ENCODE data around the gene PHLDA3. TPM values are rescaled to one million over a fixed set of nuclear protein-coding genes. Genes with fewer than 3 reads are reported as not detected.

The PHLDA3 gene
- polyA plus RNA-seq, 1 donor from 2014 or later = 35.1 TPM

DNA sequence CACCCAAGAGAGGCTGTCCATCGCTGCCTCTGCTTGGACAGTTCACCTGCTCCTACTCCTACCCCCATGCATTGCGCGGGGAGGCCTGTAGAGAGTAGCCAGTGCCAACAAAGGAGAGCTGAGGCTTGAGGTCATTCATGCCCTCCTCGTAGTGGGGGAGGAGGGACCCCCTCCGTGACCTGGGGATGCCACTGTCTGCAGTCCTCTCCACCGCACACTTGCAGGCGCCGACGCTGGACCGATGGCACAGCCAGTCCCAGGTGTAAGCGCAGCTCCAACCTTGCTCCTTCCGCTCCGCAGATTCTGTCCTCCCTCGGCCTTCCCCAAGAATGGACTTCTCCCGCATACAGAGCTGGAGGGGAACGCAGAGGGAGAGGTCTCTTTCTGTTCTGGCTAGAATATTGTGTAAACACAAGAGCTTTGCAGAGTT lies 672 bp upstream of the PHLDA3 start:
- H3K27ac ChIP-seq (ENCODE audit: low read length) = peak overlapping the region; percentile 77
- H3K27me3 ChIP-seq (ENCODE audit: insufficient read depth, low read depth, low read length) = no peaks in the 10 kb centered on the region
- H3K4me3 ChIP-seq (ENCODE audit: low read length) = peak overlapping the region; percentile 94
- no peak overlapping the region for H2AFZ ChIP-seq (ENCODE audit: low read depth, low read length)
- peaks cover 10% of the 10 kb centered on the region for H3K79me2 ChIP-seq (replicated peaks; ENCODE audit: insufficient read depth, low read length)
- H3F3A ChIP-seq (ENCODE audit: insufficient read depth, low read length, poor library complexity, severe bottlenecking) = no peaks in the 10 kb centered on the region
- no peaks in the 10 kb centered on the region for H3K9me3 ChIP-seq (ENCODE audit: low read length)
- peak overlapping the region; percentile 89 for H3K9ac ChIP-seq (ENCODE audit: low read length)
- no peaks in the 10 kb centered on the region for H3K36me3 ChIP-seq (ENCODE audit: insufficient read depth, low read length)
- H4K20me1 ChIP-seq (ENCODE audit: insufficient read depth) = no peaks in the 10 kb centered on the region
- H3K4me2 ChIP-seq (ENCODE audit: low read length) = peak overlapping the region; percentile 23
- no peaks in the 10 kb centered on the region for H3K9me2 ChIP-seq (ENCODE audit: insufficient read depth, low read length)
- TF ChIP-seq TAF1 (IDR thresholded peaks at IDR 0.05; ENCODE audit: low read depth) = no peak
- no peak for TF ChIP-seq RAD21 (conservative IDR thresholded peaks at IDR 0.05)
- TF ChIP-seq, protein P1, sequence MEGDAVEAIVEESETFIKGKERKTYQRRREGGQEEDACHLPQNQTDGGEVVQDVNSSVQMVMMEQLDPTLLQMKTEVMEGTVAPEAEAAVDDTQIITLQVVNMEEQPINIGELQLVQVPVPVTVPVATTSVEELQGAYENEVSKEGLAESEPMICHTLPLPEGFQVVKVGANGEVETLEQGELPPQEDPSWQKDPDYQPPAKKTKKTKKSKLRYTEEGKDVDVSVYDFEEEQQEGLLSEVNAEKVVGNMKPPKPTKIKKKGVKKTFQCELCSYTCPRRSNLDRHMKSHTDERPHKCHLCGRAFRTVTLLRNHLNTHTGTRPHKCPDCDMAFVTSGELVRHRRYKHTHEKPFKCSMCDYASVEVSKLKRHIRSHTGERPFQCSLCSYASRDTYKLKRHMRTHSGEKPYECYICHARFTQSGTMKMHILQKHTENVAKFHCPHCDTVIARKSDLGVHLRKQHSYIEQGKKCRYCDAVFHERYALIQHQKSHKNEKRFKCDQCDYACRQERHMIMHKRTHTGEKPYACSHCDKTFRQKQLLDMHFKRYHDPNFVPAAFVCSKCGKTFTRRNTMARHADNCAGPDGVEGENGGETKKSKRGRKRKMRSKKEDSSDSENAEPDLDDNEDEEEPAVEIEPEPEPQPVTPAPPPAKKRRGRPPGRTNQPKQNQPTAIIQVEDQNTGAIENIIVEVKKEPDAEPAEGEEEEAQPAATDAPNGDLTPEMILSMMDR (IDR thresholded peaks at IDR 0.05; ENCODE audit: poor library complexity, severe bottlenecking) = no peak
- no peak for TF ChIP-seq SMC3 (conservative IDR thresholded peaks at IDR 0.05; ENCODE audit: poor library complexity)
- no peak for TF ChIP-seq EZH2 (IDR thresholded peaks at IDR 0.05; ENCODE audit: borderline replicate concordance, insufficient read depth, low read length, poor library complexity, severe bottlenecking)
- no peak for TF ChIP-seq MXI1 (conservative IDR thresholded peaks at IDR 0.05; ENCODE audit: poor library complexity, severe bottlenecking)
- TF ChIP-seq, protein P2, sequence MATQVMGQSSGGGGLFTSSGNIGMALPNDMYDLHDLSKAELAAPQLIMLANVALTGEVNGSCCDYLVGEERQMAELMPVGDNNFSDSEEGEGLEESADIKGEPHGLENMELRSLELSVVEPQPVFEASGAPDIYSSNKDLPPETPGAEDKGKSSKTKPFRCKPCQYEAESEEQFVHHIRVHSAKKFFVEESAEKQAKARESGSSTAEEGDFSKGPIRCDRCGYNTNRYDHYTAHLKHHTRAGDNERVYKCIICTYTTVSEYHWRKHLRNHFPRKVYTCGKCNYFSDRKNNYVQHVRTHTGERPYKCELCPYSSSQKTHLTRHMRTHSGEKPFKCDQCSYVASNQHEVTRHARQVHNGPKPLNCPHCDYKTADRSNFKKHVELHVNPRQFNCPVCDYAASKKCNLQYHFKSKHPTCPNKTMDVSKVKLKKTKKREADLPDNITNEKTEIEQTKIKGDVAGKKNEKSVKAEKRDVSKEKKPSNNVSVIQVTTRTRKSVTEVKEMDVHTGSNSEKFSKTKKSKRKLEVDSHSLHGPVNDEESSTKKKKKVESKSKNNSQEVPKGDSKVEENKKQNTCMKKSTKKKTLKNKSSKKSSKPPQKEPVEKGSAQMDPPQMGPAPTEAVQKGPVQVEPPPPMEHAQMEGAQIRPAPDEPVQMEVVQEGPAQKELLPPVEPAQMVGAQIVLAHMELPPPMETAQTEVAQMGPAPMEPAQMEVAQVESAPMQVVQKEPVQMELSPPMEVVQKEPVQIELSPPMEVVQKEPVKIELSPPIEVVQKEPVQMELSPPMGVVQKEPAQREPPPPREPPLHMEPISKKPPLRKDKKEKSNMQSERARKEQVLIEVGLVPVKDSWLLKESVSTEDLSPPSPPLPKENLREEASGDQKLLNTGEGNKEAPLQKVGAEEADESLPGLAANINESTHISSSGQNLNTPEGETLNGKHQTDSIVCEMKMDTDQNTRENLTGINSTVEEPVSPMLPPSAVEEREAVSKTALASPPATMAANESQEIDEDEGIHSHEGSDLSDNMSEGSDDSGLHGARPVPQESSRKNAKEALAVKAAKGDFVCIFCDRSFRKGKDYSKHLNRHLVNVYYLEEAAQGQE (IDR thresholded peaks at IDR 0.05; ENCODE audit: borderline replicate concordance) = no peak
- no peak for TF ChIP-seq POLR2AphosphoS5 (IDR thresholded peaks at IDR 0.05)
- TF ChIP-seq EP300 (conservative IDR thresholded peaks at IDR 0.05; ENCODE audit: poor library complexity, severe bottlenecking) = no peak

DNA sequence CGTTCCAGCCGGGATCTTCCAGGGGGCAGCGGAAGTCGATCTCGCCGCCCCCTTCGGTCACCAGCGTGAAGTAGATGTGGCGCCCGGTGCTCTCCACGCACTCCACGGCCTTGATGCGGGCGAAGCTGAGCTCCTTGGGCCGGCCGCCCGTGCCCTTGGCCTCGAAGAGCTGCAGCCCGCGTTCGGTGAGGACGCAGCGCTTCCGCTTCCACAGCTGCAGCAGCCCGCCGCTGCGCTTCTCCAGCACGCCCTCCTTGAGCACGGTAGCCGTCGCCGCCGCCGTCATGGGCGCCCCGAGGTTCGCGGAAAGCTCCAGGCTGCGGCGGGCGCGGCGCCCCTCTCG lies 516 bp downstream of the PHLDA3 start:
- Histone ChIP-seq H3K9me2 (ENCODE audit: insufficient read depth, low read length) (no peaks in the 10 kb centered on the region), H3K36me3 (ENCODE audit: insufficient read depth, low read length) (no peaks in the 10 kb centered on the region), H3K27ac (ENCODE audit: low read length) (peak overlapping the region; percentile 77), H3K4me3 (ENCODE audit: low read length) (peak overlapping the region; percentile 94), H3K79me2 (replicated peaks; ENCODE audit: insufficient read depth, low read length) (peaks cover 10% of the 10 kb centered on the region), H2AFZ (ENCODE audit: low read depth, low read length) (peak overlapping the region; percentile 60), H3K9me3 (ENCODE audit: low read length) (no peaks in the 10 kb centered on the region), H3K4me2 (ENCODE audit: low read length) (peak overlapping the region; percentile 98), H4K20me1 (ENCODE audit: insufficient read depth) (no peaks in the 10 kb centered on the region), H3F3A (ENCODE audit: insufficient read depth, low read length, poor library complexity, severe bottlenecking) (no peaks in the 10 kb centered on the region), H3K27me3 (ENCODE audit: insufficient read depth, low read depth, low read length) (no peaks in the 10 kb centered on the region), H3K9ac (ENCODE audit: low read length) (peak overlapping the region; percentile 89)
- TF ChIP-seq TAF1 (IDR thresholded peaks at IDR 0.05; ENCODE audit: low read depth) (no peak), SMC3 (conservative IDR thresholded peaks at IDR 0.05; ENCODE audit: poor library complexity) (no peak), POLR2AphosphoS5 (IDR thresholded peaks at IDR 0.05) (no peak), EZH2 (IDR thresholded peaks at IDR 0.05; ENCODE audit: borderline replicate concordance, insufficient read depth, low read length, poor library complexity, severe bottlenecking) (no peak), EP300 (conservative IDR thresholded peaks at IDR 0.05; ENCODE audit: poor library complexity, severe bottlenecking) (no peak), MXI1 (conservative IDR thresholded peaks at IDR 0.05; ENCODE audit: poor library complexity, severe bottlenecking) (no peak)
- TF ChIP-seq, protein P1 (IDR thresholded peaks at IDR 0.05; ENCODE audit: poor library complexity, severe bottlenecking) = no peak
